Jurkat, Clone E6-1 (cell line): Measurements from ENCODE around the gene PNMT. TPM values are rescaled to one million over a fixed set of nuclear protein-coding genes. Genes with fewer than 3 reads are reported as not detected.
A peak's percentile ranks its signal among the peaks of the same experiment; 100 is the strongest.

Experiments used
- DNase-seq: peaks from one replicate; pipeline ENCODE4 v3.0.0-alpha.2; 2011; ENCODE audit warnings: low read depth, low spot score
- H3K4me3 ChIP-seq: 2 replicates; pipeline ENCODE4 v1.5.1; 2011; ENCODE audit warnings: mild to moderate bottlenecking, low read length, control low read depth, moderate library complexity
- polyA plus RNA-seq: library from polyadenylated mRNA; unstranded; fragments of >200 nt; gene quantifications from one replicate; pipeline ENCODE4 v1.2.1, GENCODE V29; 2012; ENCODE audit warnings: missing spikeins; ENCODE audit not compliant: insufficient read length, insufficient read depth

The PNMT gene
- polyA plus RNA-seq = not detected

- no peak for DNase-seq
- H3K4me3 ChIP-seq = no peak within 1 kb of the TSS
Observed at GRCh38 chr17:39667945-39668924, at the start of gene PNMT. TSS of gene PNMT (plus strand) at chr17:39668453. CDS start at chr17:39668476, 23 bp downstream.

GRCh38 chr17:39618956-39619785 is 49.1 kb upstream of the PNMT start:
- DNase-seq = no peak
- H3K4me3 ChIP-seq = no peak overlapping the region

DNA sequence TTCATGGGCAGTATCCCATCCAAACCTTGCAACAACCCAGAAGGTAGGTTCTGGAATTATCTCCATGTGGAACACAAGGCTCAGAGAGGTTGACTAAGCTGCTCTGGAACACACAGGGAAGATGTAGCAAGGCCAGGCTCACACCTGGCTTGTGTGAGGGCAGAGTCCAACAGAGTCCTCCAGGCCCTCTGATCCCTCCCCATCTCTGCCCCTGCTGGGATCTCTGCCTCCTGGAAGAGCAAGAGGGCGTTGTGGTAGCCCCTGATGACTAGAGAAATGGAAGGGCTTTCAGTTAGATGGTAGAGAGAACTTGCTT is 48.5 kb upstream of the PNMT start:
- no peak overlapping the region for H3K4me3 ChIP-seq
- DNase-seq = no peak

DNA sequence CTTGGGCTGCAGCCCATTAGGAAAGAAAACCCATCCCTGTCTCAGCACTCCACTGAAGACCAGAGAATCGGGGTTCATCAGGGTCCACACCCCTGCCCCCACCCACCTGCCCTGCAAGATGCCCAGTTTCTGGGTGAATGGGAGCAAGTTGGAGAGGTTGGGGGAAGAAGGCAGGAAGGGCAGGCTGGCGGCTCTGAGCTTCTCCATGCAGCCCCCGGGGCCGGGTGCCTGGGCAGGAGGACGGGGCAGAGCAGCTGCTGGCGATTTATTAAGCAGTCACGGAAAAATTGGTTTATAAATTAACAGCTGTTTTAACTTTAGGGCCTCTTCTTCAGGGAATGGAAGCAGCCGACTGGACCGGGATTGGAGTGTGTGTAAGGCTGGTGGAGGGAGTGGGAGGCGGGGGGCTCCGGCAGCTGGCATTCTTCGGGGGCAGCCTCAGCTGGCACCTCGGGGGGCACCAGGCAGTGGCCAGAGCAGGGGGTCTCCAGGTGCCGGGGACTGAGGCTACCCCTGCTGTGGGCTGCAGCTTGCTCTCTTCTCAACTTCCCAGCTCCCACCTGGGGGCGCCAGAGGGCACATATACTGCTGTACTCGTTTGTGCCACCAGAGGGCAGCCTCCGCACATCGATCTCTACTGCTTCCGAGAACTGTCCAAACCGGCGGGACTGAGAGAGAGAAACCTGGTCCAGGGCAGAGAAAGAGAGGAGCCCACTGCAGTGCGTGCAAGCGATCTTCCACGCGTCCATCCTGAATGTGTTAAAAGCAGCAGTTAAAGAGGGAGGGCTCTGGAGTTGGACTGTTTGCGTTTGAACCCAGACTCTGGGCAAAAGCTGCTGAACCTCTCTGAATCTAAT is 46.5 kb upstream of the PNMT start:
- DNase-seq = peak; percentile 67
- H3K4me3 ChIP-seq = peak overlapping the region; percentile 44

DNA sequence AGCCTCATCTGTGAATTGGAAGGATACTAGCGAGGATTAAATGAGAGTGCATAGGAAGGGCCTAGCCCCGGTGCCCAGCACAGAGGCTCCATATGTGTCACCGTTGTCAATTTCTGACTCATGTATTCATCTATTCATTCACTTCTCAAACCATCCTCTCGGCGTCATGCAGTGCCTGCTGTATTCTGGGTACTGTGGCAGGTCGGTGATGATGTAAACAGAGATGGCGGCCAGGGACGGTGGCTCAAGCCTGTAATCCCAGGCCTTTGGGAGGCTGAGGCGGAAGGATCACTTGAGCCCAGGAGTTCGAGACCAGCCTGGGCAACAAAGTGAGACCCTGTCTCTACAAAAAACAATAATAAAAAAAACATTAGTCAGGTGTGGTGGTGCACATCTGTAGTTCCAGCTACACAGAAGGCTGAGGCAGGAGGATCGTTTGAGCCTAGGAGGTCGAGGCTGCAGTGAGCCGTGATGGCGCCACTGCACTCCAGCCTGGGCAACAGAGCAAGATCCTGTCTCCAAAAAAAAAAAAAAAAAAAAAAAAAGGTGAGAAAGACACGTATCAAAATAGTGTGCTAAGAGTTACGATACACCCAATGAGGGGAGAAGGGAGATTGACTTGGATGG is 45.8 kb upstream of the PNMT start:
- DNase-seq = no peak
- H3K4me3 ChIP-seq = peak overlapping the region; percentile 44

DNA sequence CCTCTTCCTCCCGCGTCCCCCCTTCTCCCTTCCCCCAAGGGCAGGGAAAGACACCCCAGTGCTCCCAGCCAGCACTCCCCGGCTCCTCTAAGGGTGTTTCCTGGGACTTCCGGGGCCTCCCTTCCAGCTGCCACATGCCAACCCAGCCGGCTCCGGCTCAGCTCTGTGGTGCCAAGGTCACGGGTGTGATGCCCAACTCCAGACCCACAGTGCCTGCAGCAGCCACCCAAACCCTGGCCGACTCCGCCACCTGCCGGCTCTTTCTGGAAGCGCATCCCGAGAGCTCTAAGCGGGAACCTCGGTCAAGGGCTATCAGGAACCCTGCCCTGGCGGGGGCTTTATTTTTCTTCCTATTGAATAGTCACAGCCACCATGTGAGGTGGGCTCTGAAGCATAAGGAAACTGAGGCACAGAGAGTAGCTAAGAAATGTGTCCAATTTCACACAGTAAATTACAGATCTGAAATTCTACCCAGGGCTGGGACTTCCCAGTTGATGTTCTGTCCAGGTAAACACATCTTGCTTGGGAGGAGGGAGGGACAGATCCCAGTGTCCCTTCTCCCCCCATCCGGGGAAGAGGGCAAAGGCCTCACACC is 44.8 kb upstream of the PNMT start:
- no peak overlapping the region for H3K4me3 ChIP-seq
- DNase-seq = peak; percentile 58

DNA sequence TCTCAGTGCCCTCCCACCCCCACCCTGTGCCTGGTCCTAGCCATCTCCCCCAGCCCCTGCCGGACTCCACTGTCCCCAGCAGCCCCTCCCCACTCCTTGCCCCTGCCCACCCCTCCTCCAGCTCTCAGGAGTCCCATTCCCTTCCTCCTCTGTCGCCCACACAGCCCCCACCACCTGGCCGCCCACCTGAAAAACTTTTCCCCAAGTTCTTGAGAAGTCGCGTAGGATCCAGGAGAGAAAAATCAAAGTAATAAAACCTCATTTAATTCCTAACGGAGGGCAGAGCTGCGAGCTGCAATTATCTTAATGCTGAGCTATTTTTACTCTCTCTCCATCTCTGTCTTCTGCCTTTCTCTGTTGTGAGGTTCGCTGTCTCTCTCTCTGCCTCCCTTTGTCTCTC is 43.9 kb upstream of the PNMT start:
- no peak for DNase-seq
- H3K4me3 ChIP-seq = no peak overlapping the region

DNA sequence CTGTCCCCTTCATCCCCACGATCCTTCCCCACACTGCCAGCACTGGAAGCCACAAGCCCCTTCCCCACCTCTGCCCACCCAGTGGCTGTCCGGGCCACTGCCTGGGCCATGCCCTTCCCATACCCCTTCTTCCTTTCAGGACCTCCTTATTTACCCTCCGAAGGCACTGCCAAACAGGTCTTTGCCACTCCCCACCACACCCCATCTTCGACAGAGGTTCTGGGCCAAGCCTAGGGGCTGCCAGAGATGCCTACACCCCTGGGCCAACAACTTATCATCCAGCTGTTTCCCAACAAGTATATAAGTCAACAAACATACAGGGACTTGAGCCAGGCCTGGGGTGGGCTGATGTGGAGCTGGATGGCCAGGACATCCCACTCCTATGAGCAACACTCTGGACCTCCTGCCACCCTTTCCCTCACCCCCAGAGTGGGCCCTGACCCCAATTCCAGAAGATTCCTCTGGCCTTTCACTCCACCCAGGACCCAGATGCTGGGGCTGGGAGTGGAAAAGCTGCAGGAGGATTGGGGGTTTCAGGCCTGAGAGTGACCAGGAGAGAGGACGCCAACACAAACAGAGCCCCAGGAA is 43.0 kb upstream of the PNMT start:
- no peak for DNase-seq
- H3K4me3 ChIP-seq = no peak overlapping the region

GRCh38 chr17:39626171-39627046 is 41.8 kb upstream of the PNMT start, which contains the start of gene PPP1R1B:
TSS of gene PPP1R1B (plus strand) at chr17:39626952. CDS start at chr17:39627393, 441 bp downstream.
- DNase-seq = no peak
- H3K4me3 ChIP-seq = no peak within 1 kb of the TSS

GRCh38 chr17:39627047-39627711 is 41.1 kb upstream of the PNMT start:
- H3K4me3 ChIP-seq = no peak overlapping the region
- no peak for DNase-seq

- DNase-seq = no peak
- no peak overlapping the region for H3K4me3 ChIP-seq
Observed at GRCh38 chr17:39627712-39628516, 40.3 kb upstream of the PNMT start.

- no peak for DNase-seq
- H3K4me3 ChIP-seq = no peak overlapping the region
Observed at GRCh38 chr17:39628655-39629493, 39.4 kb upstream of the PNMT start.

- H3K4me3 ChIP-seq = no peak overlapping the region
- no peak for DNase-seq
Observed at GRCh38 chr17:39629494-39629880, 38.8 kb upstream of the PNMT start.

- no peak overlapping the region for H3K4me3 ChIP-seq
Observed at GRCh38 chr17:39629898-39630297, 38.4 kb upstream of the PNMT start.

GRCh38 chr17:39631403-39631802 is 36.9 kb upstream of the PNMT start:
- H3K4me3 ChIP-seq = no peak overlapping the region; the same call in 1 of the 2 replicates
- no peak for DNase-seq

More at GRCh38 chr17:39629898-39630297, 38.4 kb upstream of the PNMT start:
- no peak for DNase-seq
